ENCODE results near the gene KLK10.
"Not testable (repeated sequence)": the region's sequence is repeated elsewhere in the genome, so short reads cannot be mapped to it uniquely, and the experiment has no call there.

Gene KLK10

GRCh38 chr19:51000981-51001380, 18.5 kb downstream of the KLK10 start:
- DNase-seq: no peak

- DNase-seq: no peak
Measured at GRCh38 chr19:51000426-51000825, 19.1 kb downstream of the KLK10 start.

GRCh38 chr19:50998686-50999085, 20.8 kb downstream of the KLK10 start:
- no peak for DNase-seq

- no peak for DNase-seq
Measured at GRCh38 chr19:50998061-50998460, 21.4 kb downstream of the KLK10 start.

- DNase-seq: no peak
Measured at GRCh38 chr19:50994129-50994528, 25.4 kb downstream of the KLK10 start.

GRCh38 chr19:50992666-50993035, 26.9 kb downstream of the KLK10 start:
- DNase-seq: no peak

GRCh38 chr19:50984416-50984815, 35.1 kb downstream of the KLK10 start:
- not testable (repeated sequence) for DNase-seq

GRCh38 chr19:50983625-50984292, 35.8 kb downstream of the KLK10 start, which contains the start of gene KLK7:
TSS of gene KLK7 (minus strand) at chr19:50983917. CDS start at chr19:50982399, 1,518 bp downstream.
- no peak for DNase-seq

GRCh38 chr19:50982186-50982585, 37.3 kb downstream of the KLK10 start:
- no peak for DNase-seq

- DNase-seq: no peak
Measured at GRCh38 chr19:50981587-50982146, 37.8 kb downstream of the KLK10 start.

- DNase-seq: no peak
Measured at GRCh38 chr19:50980208-50980607, 39.3 kb downstream of the KLK10 start.

- no peak for DNase-seq
Measured at GRCh38 chr19:50979758-50980157, 39.8 kb downstream of the KLK10 start.

GRCh38 chr19:50978772-50979390, 40.6 kb downstream of the KLK10 start:
- no peak for DNase-seq

GRCh38 chr19:50977626-50978025, 41.9 kb downstream of the KLK10 start:
- no peak for DNase-seq

- no peak for DNase-seq
Measured at GRCh38 chr19:50975766-50976165, 43.7 kb downstream of the KLK10 start.

- no peak for DNase-seq
Measured at GRCh38 chr19:50974702-50975556, 44.6 kb downstream of the KLK10 start.

GRCh38 chr19:50972795-50973376, 46.6 kb downstream of the KLK10 start:
- DNase-seq: no peak

GRCh38 chr19:50969810-50970209, 49.7 kb downstream of the KLK10 start:
- not testable (repeated sequence) for DNase-seq

- DNase-seq: no peak
Measured at GRCh38 chr19:50969413-50969760, 50.1 kb downstream of the KLK10 start, which contains the start of gene KLK6. TSS of gene KLK6 (minus strand) at chr19:50969591. CDS start at chr19:50968104, 1,487 bp downstream.

GRCh38 chr19:50968716-50969412, 50.6 kb downstream of the KLK10 start:
- no peak for DNase-seq

- no peak for DNase-seq
Measured at GRCh38 chr19:50967929-50968715, 51.4 kb downstream of the KLK10 start.

- DNase-seq: no peak
Measured at GRCh38 chr19:50964266-50964665, 55.2 kb downstream of the KLK10 start.

Measured in NCI-H1092 treated with DMSO at 0.1 percent for 48 hours (cell line).